ENCODE data around the gene RIPOR2. TPM values are rescaled to one million over a fixed set of nuclear protein-coding genes. Genes with fewer than 3 reads are reported as not detected.

RIPOR2 gene
- total RNA-seq, 4 donors from 2014 or later, result 1.2 to 16.7 (median 5.2) TPM

DNA sequence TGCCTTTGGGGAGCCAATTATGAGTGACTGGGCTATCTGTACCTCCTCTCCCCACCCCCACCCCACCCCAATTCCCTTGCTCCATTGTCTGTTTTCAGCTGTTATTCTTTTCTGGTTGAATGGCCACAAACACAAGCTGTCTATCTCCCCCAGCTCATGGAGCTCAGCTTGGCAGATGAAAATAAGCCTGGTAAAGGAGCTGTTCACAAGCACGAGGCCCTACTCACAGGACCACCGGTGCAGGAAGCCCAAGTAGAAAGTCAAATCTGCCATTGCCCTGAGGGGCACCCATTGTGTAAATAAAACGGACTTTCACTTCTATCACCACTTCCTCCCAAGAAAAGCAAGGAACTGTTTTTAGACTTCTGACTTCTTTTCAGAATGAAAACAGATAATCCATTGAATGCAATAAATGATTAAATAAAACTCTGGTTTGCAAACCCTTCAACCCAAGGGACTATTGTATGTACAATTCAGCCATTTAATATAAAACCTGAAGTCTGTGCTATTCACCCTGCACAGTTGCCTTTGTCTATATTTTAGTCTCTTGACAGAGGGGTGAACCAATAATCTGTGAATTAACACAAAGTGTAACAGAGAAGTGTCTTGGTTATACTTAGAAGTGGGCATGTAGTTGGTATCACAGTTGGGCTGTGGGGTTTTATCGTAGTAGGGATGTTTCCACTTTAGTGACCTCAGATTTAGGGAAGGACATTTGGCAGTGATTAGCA is 27.7 kb downstream of the RIPOR2 start:
- peaks cover 33% of the 10 kb centered on the region for H3K27me3 ChIP-seq
- no peak overlapping the region for H3K4me3 ChIP-seq
- WGBS, 2 donors (ENCODE audit: low coverage in 1 of 2), result 40 to 58% methylated on average over 4 of the region's 4 CpGs
- in situ Hi-C loops (cut with MboI; ENCODE audit: low pct_ligation_motif_present in 1 of 4, low pct_unique_long_range_greater_than_20kb in 1 of 4, low sequenced_read_pairs in 3 of 4), result no loop called here
- intact Hi-C loops (cut with DNase I; ENCODE audit: low total_unique reads), result no loop called here
- no peaks in the 10 kb centered on the region for H3K36me3 ChIP-seq
- no peak for DNase-seq
- H3K9me3 ChIP-seq, result no peaks in the 10 kb centered on the region
- peaks cover 0 to 22% (median 9%) of the 10 kb centered on the region in 4 donors for H3K4me1 ChIP-seq
- peak overlapping the region; percentile 46 to 82 (median 54) for H3K27ac ChIP-seq
- TF ChIP-seq POLR2A (IDR thresholded peaks at IDR 0.05), result no peak
- no peak for TF ChIP-seq EP300 (IDR thresholded peaks at IDR 0.05; ENCODE audit: low read depth)
- TF ChIP-seq, protein P1, sequence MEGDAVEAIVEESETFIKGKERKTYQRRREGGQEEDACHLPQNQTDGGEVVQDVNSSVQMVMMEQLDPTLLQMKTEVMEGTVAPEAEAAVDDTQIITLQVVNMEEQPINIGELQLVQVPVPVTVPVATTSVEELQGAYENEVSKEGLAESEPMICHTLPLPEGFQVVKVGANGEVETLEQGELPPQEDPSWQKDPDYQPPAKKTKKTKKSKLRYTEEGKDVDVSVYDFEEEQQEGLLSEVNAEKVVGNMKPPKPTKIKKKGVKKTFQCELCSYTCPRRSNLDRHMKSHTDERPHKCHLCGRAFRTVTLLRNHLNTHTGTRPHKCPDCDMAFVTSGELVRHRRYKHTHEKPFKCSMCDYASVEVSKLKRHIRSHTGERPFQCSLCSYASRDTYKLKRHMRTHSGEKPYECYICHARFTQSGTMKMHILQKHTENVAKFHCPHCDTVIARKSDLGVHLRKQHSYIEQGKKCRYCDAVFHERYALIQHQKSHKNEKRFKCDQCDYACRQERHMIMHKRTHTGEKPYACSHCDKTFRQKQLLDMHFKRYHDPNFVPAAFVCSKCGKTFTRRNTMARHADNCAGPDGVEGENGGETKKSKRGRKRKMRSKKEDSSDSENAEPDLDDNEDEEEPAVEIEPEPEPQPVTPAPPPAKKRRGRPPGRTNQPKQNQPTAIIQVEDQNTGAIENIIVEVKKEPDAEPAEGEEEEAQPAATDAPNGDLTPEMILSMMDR (IDR thresholded peaks at IDR 0.05), result no peak
- TF ChIP-seq POLR2AphosphoS5 (IDR thresholded peaks at IDR 0.05), result no peak

DNA sequence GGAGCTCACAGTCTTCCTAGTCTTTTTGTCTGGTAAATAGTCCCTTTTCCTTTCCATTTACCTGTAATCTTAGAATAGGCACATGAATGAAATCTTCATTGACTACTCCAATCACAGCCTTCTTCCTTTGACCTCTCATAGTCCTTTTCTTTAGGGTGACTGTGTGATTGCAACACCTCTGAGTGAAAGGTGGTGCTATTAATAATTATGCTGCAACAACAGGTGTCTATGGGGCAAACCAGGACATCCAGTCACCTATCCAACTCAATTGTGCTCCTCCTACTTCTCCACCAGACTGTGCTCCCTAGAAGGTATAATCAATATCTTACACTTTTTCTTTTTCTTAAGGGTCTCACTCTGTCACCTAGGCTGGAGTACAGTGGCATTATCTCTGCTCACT is 29.4 kb downstream of the RIPOR2 start:
- Histone ChIP-seq H3K4me3 (no peak overlapping the region), H3K36me3 (no peaks in the 10 kb centered on the region), H3K27ac (peak overlapping the region in 1 of 4 donors; percentile 17), H3K9me3 (no peaks in the 10 kb centered on the region), H3K27me3 (peaks cover 18% of the 10 kb centered on the region), H3K4me1 (peaks cover 0 to 13% (median 2%) of the 10 kb centered on the region in 4 donors)
- intact Hi-C loops (cut with DNase I; ENCODE audit: low total_unique reads) (no loop called here), in situ Hi-C loops (cut with MboI; ENCODE audit: low pct_ligation_motif_present in 1 of 4, low pct_unique_long_range_greater_than_20kb in 1 of 4, low sequenced_read_pairs in 3 of 4) (no loop called here)
- no peak for DNase-seq
- TF ChIP-seq POLR2AphosphoS5 (IDR thresholded peaks at IDR 0.05) (no peak), EP300 (IDR thresholded peaks at IDR 0.05; ENCODE audit: low read depth) (no peak), POLR2A (IDR thresholded peaks at IDR 0.05) (no peak)
- TF ChIP-seq, protein P1 (IDR thresholded peaks at IDR 0.05), result no peak

DNA sequence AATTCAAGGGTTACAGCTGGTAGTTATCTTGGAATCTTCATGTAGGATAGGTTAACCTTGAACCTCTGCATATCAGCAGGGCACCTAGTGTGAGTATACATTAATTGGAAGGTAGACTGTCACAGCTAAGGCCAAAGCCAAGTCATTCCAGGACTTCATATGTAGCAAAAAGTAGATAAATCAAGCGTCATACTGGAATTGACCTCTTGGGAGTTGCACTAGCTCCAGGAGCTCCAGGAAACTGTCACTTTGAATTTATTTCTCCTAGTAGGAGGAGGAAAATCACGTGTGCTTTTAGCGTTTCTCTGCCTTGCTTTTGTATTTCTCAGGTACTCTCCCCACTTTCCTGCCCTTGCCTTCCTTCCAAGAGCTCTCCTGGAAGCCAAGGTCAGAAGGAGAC is 30.3 kb downstream of the RIPOR2 start:
- no peak for DNase-seq
- in situ Hi-C loops (cut with MboI; ENCODE audit: low pct_ligation_motif_present in 1 of 4, low pct_unique_long_range_greater_than_20kb in 1 of 4, low sequenced_read_pairs in 3 of 4), result no loop called here
- peaks cover 0 to 10% (median 0%) of the 10 kb centered on the region in 4 donors for H3K4me1 ChIP-seq
- H3K4me3 ChIP-seq, result no peak overlapping the region
- intact Hi-C loops (cut with DNase I; ENCODE audit: low total_unique reads), result no loop called here
- peaks cover 9% of the 10 kb centered on the region for H3K27me3 ChIP-seq
- WGBS, 2 donors (ENCODE audit: low coverage in 1 of 2), result 30 to 54% methylated on average over 2 to 3 of the region's 3 CpGs
- no peaks in the 10 kb centered on the region for H3K9me3 ChIP-seq
- TF ChIP-seq EP300 (IDR thresholded peaks at IDR 0.05; ENCODE audit: low read depth), result no peak
- no peak for TF ChIP-seq POLR2A (IDR thresholded peaks at IDR 0.05)
- TF ChIP-seq POLR2AphosphoS5 (IDR thresholded peaks at IDR 0.05), result no peak
- TF ChIP-seq, protein P1 (IDR thresholded peaks at IDR 0.05), result no peak
- H3K36me3 ChIP-seq, result no peaks in the 10 kb centered on the region
- H3K27ac ChIP-seq, result no peak overlapping the region

DNA sequence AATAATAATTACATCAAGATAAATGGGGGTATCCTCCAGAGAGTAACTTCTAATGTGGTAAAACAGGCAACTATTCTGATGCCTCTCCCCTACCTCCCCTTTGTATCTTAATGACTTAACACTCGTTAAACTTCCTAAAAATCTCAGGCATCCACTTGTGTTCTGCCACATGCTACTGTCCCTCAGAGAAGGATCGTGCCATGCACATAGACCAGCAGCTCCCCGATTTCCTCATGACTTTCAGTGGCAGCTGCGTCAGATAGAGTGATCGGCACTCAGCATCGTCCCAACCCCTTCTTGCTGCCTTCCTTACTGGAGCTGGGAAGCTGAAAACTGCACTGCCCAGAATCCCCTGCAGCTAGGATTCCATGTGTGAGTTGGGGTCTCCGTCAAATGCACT is 32.1 kb downstream of the RIPOR2 start:
- H3K27me3 ChIP-seq, result no peaks in the 10 kb centered on the region
- TF ChIP-seq, protein P1 (IDR thresholded peaks at IDR 0.05), result no peak
- no peak for TF ChIP-seq POLR2AphosphoS5 (IDR thresholded peaks at IDR 0.05)
- no peak for DNase-seq
- no peaks in the 10 kb centered on the region for H3K9me3 ChIP-seq
- no peak overlapping the region for H3K27ac ChIP-seq
- 67 to 94% methylated on average over 1 to 7 of the region's 7 CpGs for WGBS, 2 donors (ENCODE audit: low coverage in 1 of 2)
- H3K36me3 ChIP-seq, result no peaks in the 10 kb centered on the region
- intact Hi-C loops (cut with DNase I; ENCODE audit: low total_unique reads) (no loop called here), in situ Hi-C loops (cut with MboI; ENCODE audit: low pct_ligation_motif_present in 1 of 4, low pct_unique_long_range_greater_than_20kb in 1 of 4, low sequenced_read_pairs in 3 of 4) (no loop called here)
- no peak overlapping the region for H3K4me3 ChIP-seq
- H3K4me1 ChIP-seq, result peaks cover 0 to 6% (median 0%) of the 10 kb centered on the region in 4 donors

Data from transverse colon (tissue), 4 donors.